ENCODE results near the gene CKM.
A peak's percentile ranks its signal among the peaks of the same experiment; 100 is the strongest.

The CKM gene

GRCh38 chr19:45322744-45323281 is at the start of gene CKM:
Gene CKM, minus strand, starts transcription at chr19:45322875. Its CDS starts 3,162 bp downstream, at chr19:45319713.
- ATAC-seq: no peak
- Mint-ChIP-seq H3K27ac (no peak within 1 kb of the TSS), H3K36me3 (no peaks in the 10 kb centered on the region), H3K4me3 (no peak within 1 kb of the TSS), H3K9me3 (no peaks in the 10 kb centered on the region), H3K4me1 (peaks cover 8% of the 10 kb centered on the region), H3K27me3 (peaks cover 69% of the 10 kb centered on the region)

- H3K27ac Mint-ChIP-seq: peak within 1 kb of the TSS; percentile 73
- peak; percentile 99 for ATAC-seq
- peaks cover under 1% of the 10 kb centered on the region for H3K27me3 Mint-ChIP-seq
- H3K9me3 Mint-ChIP-seq: no peaks in the 10 kb centered on the region
- H3K4me3 Mint-ChIP-seq: peak within 1 kb of the TSS; percentile 82
- peaks cover 13% of the 10 kb centered on the region for H3K4me1 Mint-ChIP-seq
- H3K36me3 Mint-ChIP-seq: no peaks in the 10 kb centered on the region
Observed at GRCh38 chr19:45370410-45371204, 47.9 kb upstream of the CKM start, which contains the start of gene ERCC2. Gene ERCC2, minus strand, starts transcription at chr19:45370573. Its CDS starts 33 bp downstream, at chr19:45370540.

GRCh38 chr19:45368737-45369340 is 46.2 kb upstream of the CKM start:
- Mint-ChIP-seq H3K36me3 (peaks cover 10% of the 10 kb centered on the region), H3K4me3 (no peak overlapping the region), H3K27ac (no peak overlapping the region), H3K4me1 (peaks cover 13% of the 10 kb centered on the region), H3K9me3 (no peaks in the 10 kb centered on the region), H3K27me3 (no peaks in the 10 kb centered on the region)
- no peak for ATAC-seq

- H3K36me3 Mint-ChIP-seq: peaks cover 15% of the 10 kb centered on the region
- no peak for ATAC-seq
Observed at GRCh38 chr19:45368127-45368526, 45.5 kb upstream of the CKM start.

GRCh38 chr19:45364696-45365095 is 42.0 kb upstream of the CKM start:
- H3K4me3 Mint-ChIP-seq: no peak overlapping the region
- H3K36me3 Mint-ChIP-seq: peaks cover 38% of the 10 kb centered on the region
- H3K27ac Mint-ChIP-seq: no peak overlapping the region
- no peak for ATAC-seq
- peaks cover 13% of the 10 kb centered on the region for H3K4me1 Mint-ChIP-seq
- H3K9me3 Mint-ChIP-seq: no peaks in the 10 kb centered on the region
- H3K27me3 Mint-ChIP-seq: no peaks in the 10 kb centered on the region

More at GRCh38 chr19:45368127-45368526, 45.5 kb upstream of the CKM start:
- H3K27ac Mint-ChIP-seq: no peak overlapping the region
- peaks cover 13% of the 10 kb centered on the region for H3K4me1 Mint-ChIP-seq
- H3K9me3 Mint-ChIP-seq: no peaks in the 10 kb centered on the region
- no peak overlapping the region for H3K4me3 Mint-ChIP-seq
- no peaks in the 10 kb centered on the region for H3K27me3 Mint-ChIP-seq

- Mint-ChIP-seq H3K27me3 (no peaks in the 10 kb centered on the region), H3K36me3 (peaks cover 45% of the 10 kb centered on the region), H3K9me3 (no peaks in the 10 kb centered on the region), H3K4me1 (peaks cover 10% of the 10 kb centered on the region), H3K4me3 (no peak overlapping the region), H3K27ac (no peak overlapping the region)
- ATAC-seq: peak; percentile 49
Observed at GRCh38 chr19:45363861-45364459, 41.3 kb upstream of the CKM start.

- Mint-ChIP-seq H3K36me3 (peaks cover 60% of the 10 kb centered on the region), H3K27me3 (no peaks in the 10 kb centered on the region), H3K4me3 (no peak overlapping the region), H3K4me1 (no peaks in the 10 kb centered on the region), H3K27ac (no peak overlapping the region), H3K9me3 (no peaks in the 10 kb centered on the region)
- no peak for ATAC-seq
Observed at GRCh38 chr19:45362291-45362690, 39.6 kb upstream of the CKM start.

- Mint-ChIP-seq H3K27me3 (no peaks in the 10 kb centered on the region), H3K4me1 (no peaks in the 10 kb centered on the region), H3K27ac (no peak overlapping the region), H3K4me3 (no peak overlapping the region), H3K9me3 (no peaks in the 10 kb centered on the region), H3K36me3 (peaks cover 67% of the 10 kb centered on the region)
- ATAC-seq: no peak
Observed at GRCh38 chr19:45361608-45362007, 38.9 kb upstream of the CKM start.

- no peak for ATAC-seq
- no peaks in the 10 kb centered on the region for H3K9me3 Mint-ChIP-seq
Observed at GRCh38 chr19:45358213-45358792, 35.6 kb upstream of the CKM start.

GRCh38 chr19:45357445-45357783 is 34.7 kb upstream of the CKM start:
- peaks cover 80% of the 10 kb centered on the region for H3K36me3 Mint-ChIP-seq
- H3K27me3 Mint-ChIP-seq: no peaks in the 10 kb centered on the region
- no peaks in the 10 kb centered on the region for H3K9me3 Mint-ChIP-seq
- no peak for ATAC-seq
- no peak overlapping the region for H3K27ac Mint-ChIP-seq
- H3K4me3 Mint-ChIP-seq: no peak overlapping the region
- no peaks in the 10 kb centered on the region for H3K4me1 Mint-ChIP-seq

More at GRCh38 chr19:45358213-45358792, 35.6 kb upstream of the CKM start:
- Mint-ChIP-seq H3K27ac (no peak overlapping the region), H3K4me1 (no peaks in the 10 kb centered on the region), H3K36me3 (peaks cover 78% of the 10 kb centered on the region), H3K27me3 (no peaks in the 10 kb centered on the region), H3K4me3 (no peak overlapping the region)

GRCh38 chr19:45356760-45357444 is 34.2 kb upstream of the CKM start:
- Mint-ChIP-seq H3K36me3 (peaks cover 77% of the 10 kb centered on the region), H3K27me3 (no peaks in the 10 kb centered on the region), H3K4me1 (no peaks in the 10 kb centered on the region), H3K9me3 (no peaks in the 10 kb centered on the region), H3K4me3 (no peak overlapping the region), H3K27ac (no peak overlapping the region)
- ATAC-seq: no peak

- Mint-ChIP-seq H3K9me3 (no peaks in the 10 kb centered on the region), H3K4me3 (no peak overlapping the region), H3K36me3 (peaks cover 69% of the 10 kb centered on the region), H3K27me3 (no peaks in the 10 kb centered on the region), H3K4me1 (no peaks in the 10 kb centered on the region), H3K27ac (no peak overlapping the region)
- ATAC-seq: no peak
Observed at GRCh38 chr19:45355910-45356309, 33.2 kb upstream of the CKM start.

GRCh38 chr19:45355402-45355801 is 32.7 kb upstream of the CKM start:
- ATAC-seq: no peak
- H3K9me3 Mint-ChIP-seq: no peaks in the 10 kb centered on the region
- H3K4me3 Mint-ChIP-seq: no peak overlapping the region
- H3K36me3 Mint-ChIP-seq: peaks cover 73% of the 10 kb centered on the region
- no peaks in the 10 kb centered on the region for H3K27me3 Mint-ChIP-seq
- no peaks in the 10 kb centered on the region for H3K4me1 Mint-ChIP-seq
- no peak overlapping the region for H3K27ac Mint-ChIP-seq

- Mint-ChIP-seq H3K4me1 (no peaks in the 10 kb centered on the region), H3K4me3 (no peak overlapping the region), H3K27ac (no peak overlapping the region), H3K9me3 (no peaks in the 10 kb centered on the region), H3K27me3 (no peaks in the 10 kb centered on the region), H3K36me3 (peaks cover 73% of the 10 kb centered on the region)
- no peak for ATAC-seq
Observed at GRCh38 chr19:45354241-45354842, 31.7 kb upstream of the CKM start.

Measured in stimulated activated memory B cell treated with anti-CD40 and anti-IgM and Interleukin-4, amounts not matched to agents 10 μg/mL and 1 μg/mL and 100 μg/mL, for 72 hours (primary cell).